Stomach (tissue), 4 donors: ENCODE results near the gene ECE1.

Experiments
- CTCF ChIP-seq, 7 experiments: fragments of 450-650 bp in 4 of 7; fragments of 200-600 bp in 3 of 7; sonication (generic) in 3 of 7; IDR thresholded peaks; one replicate each; pipeline ENCODE4 v1.5.1; 2016 to 2019; ENCODE audit warnings: antibody characterized with exemption in 7 of 7, control low read depth in 2 of 7, mild to moderate bottlenecking in 1 of 7
- POLR2A ChIP-seq, 4 donors: fragments of 450-650 bp; IDR thresholded peaks; one replicate each; pipeline ENCODE4 v1.6.1; 2016; ENCODE audit warnings: antibody characterized with exemption in 4 of 4, control low read depth in 2 of 4, mild to moderate bottlenecking in 1 of 4, moderate library complexity in 1 of 4

- TF ChIP-seq CTCF (IDR thresholded peaks at IDR 0.05) (no peak), POLR2A (IDR thresholded peaks at IDR 0.05) (no peak)
Measured at GRCh38 chr1:21305900-21306189, 15.6 kb upstream of the ECE1 start.
